Heart left ventricle (tissue), 16 donors: ENCODE results near the gene CCDC112. TPM values are rescaled to one million over a fixed set of nuclear protein-coding genes. Genes with fewer than 3 reads are reported as not detected.
A peak's percentile ranks its signal among the peaks of the same experiment; 100 is the strongest.
"Not testable (repeated sequence)": the region's sequence is repeated elsewhere in the genome, so short reads cannot be mapped to it uniquely, and the experiment has no call there.

Experiments
- ATAC-seq, 4 donors: fragments of 200-7000 bp; cut with Tn5 transposase; one replicate each; pipeline ENCODE4 v1.9.1; 2020 to 2022; ENCODE audit warnings: moderate library complexity in 4 of 4, mild to moderate bottlenecking in 3 of 4, moderate number of reproducible peaks in 1 of 4
- DNase-seq, 5 donors: peaks; one replicate each; pipeline ENCODE4 v3.0.0-alpha.2; 2020
- H3K27ac ChIP-seq, 12 donors: fragments of 200-600 bp; sonication (generic) in 4 of 12; one replicate each; pipeline versions ENCODE4 v1.5.0 to v1.8.0; 2016 to 2022; ENCODE audit warnings: mild to moderate bottlenecking in 2 of 12
- H3K27me3 ChIP-seq, 9 donors: fragments of 200-600 bp; sonication (generic) in 2 of 9; one replicate each; pipeline versions ENCODE4 v1.5.1 to v1.8.0; 2016 to 2022; ENCODE audit warnings: mild to moderate bottlenecking in 3 of 9
- H3K36me3 ChIP-seq, 9 donors: fragments of 200-600 bp; sonication (generic) in 2 of 9; one replicate each; pipeline versions ENCODE4 v1.5.0 to v1.8.0; 2018 to 2022; ENCODE audit warnings: mild to moderate bottlenecking in 2 of 9
- H3K4me1 ChIP-seq, 12 donors: fragments of 200-600 bp; sonication (generic) in 4 of 12; one replicate each; pipeline versions ENCODE4 v1.5.0 to v1.8.0; 2016 to 2022; ENCODE audit warnings: mild to moderate bottlenecking in 3 of 12
- H3K4me3 ChIP-seq, 12 donors: fragments of 200-600 bp; sonication (generic) in 4 of 12; one replicate each; pipeline versions ENCODE4 v1.5.0 to v1.8.0; 2017 to 2022; ENCODE audit warnings: mild to moderate bottlenecking in 9 of 12, moderate library complexity in 4 of 12
- H3K9me3 ChIP-seq, 12 donors: fragments of 200-600 bp; sonication (generic) in 4 of 12; one replicate each; pipeline versions ENCODE4 v1.5.0 to v1.8.0; 2016 to 2022; ENCODE audit warnings: mild to moderate bottlenecking in 1 of 12
- CTCF ChIP-seq, 12 donors: fragments of 200-600 bp; sonication (generic) in 4 of 12; IDR thresholded peaks; one replicate each; pipeline versions ENCODE4 v1.5.0 to v1.8.0; 2018 to 2022; ENCODE audit warnings: antibody characterized with exemption in 12 of 12, mild to moderate bottlenecking in 5 of 12
- POLR2A ChIP-seq, 2 donors: fragments of 450-650 bp; IDR thresholded peaks; one replicate each; pipeline ENCODE4 v1.6.1; 2017; ENCODE audit warnings: antibody characterized with exemption in 2 of 2, mild to moderate bottlenecking in 2 of 2, moderate library complexity in 2 of 2
- WGBS, 4 donors: extraction: QIAGEN DNeasy Blood & Tissue Kit in 2 of 4; methylation state at CpG; one replicate each; pipeline versions ENCODE4 v1.1.5 to v1.1.7; 2013 to 2018; 5-methylcytosine and 5-hydroxymethylcytosine counted together
- intact Hi-C, 10 donors: fragments of 100-400 bp; cut with DNase I; formaldehyde crosslinking; loops; one replicate each; pipeline versions ENCODE4 v1.11.1 to v1.14.2; 2022
- polyA plus RNA-seq, 2 donors: library from polyadenylated mRNA; stranded (reverse); fragments of 200-250 nt; gene quantifications; one replicate each; pipeline ENCODE4 v1.2.3, GENCODE V29; 2013
- total RNA-seq, 9 donors: library from RNA; depleted of rRNA in 2 of 9; stranded (reverse); fragments of >200 nt in 2 of 9; fragmentation: NEBNext Ultra II Directional in 3 of 9; extraction: Animal tissue kit (Norgen Biotek cat#: 25700) in 3 of 9; gene quantifications; one replicate each; pipeline versions ENCODE4 v1.1.0 to v1.2.4, GENCODE V29; 2016 to 2023
- donor health status: ischemic (EF 13 %, LVEDD 7.1; RV severe dilation, severe dysfunction).
- donor health status: healthy with polysubstance abuse.
- donor health status: DM: no; HTN: yes; CAD: no.
- donor health status: DM: no; HTN: no; CAD: no.
- donor health status: ischemic (EF 25% LVEDD 6.9; RV normal size, moderate dysfunction).
- donor health status: ischemic (EF 25% LVEDD 5.7; RV mildly dilated, moderate dysfunction).
- donor health status: healthy.
- donor health status: DM: yes; HTN: yes; CAD: no.
- donor health status: ischemic (EF 35%, LVEDD 5.7; RV mildly dilated, moderate dysfunction).
- donor health status: nonischemic (EF 11% LVEDD 7.7; RV severe dilation, severe dysfunction).
- donor health status: DM: yes; HTN: yes; CAD: no.
- donor health status: PGD.
- donor health status: ischemic (EF 29% LVEDD 5.4; RV normal size, mild dysfunction).
- donor health status: nonischemic (EF 23%, LVEDD 6.1; RV moderate dilation, normal function).

CCDC112 gene
- total and polyA plus RNA-seq, 11 donors = 3.6 to 8.4 (median 5.6) TPM

DNA sequence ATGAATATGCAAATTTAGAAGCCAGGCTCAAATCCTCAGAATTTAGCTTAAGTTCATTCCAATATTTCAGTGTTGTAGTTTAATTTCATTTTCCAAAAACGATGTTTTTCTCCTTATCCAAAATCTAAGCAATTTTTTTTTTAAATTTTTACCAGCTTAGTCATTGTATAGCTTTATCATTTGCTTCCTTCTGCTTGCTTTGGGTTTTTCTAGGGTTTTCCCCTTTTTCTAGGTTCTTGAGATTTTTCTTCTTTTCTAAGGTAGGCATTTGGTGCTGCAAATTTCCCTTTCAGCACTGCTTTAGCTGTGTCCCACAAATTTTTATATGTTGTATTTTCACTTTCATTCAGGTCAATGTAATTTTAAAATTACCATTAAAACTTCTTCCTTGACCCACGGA is 34.4 kb upstream of the CCDC112 start:
- ATAC-seq = no peak
- no peaks in the 10 kb centered on the region for H3K36me3 ChIP-seq
- WGBS, 4 donors = 63 to 65% (median 65%) methylated on average over 2 of the region's 2 CpGs
- H3K4me1 ChIP-seq = peaks cover 0 to 5% (median 0%) of the 10 kb centered on the region in 12 donors
- intact Hi-C loops = no loop called here
- H3K27ac ChIP-seq = no peak overlapping the region
- no peak for DNase-seq
- H3K27me3 ChIP-seq = no peaks in the 10 kb centered on the region
- H3K4me3 ChIP-seq = no peak overlapping the region
- TF ChIP-seq CTCF (IDR thresholded peaks at IDR 0.05) (no peak), POLR2A (IDR thresholded peaks at IDR 0.05) (no peak)
- no peaks in the 10 kb centered on the region for H3K9me3 ChIP-seq

DNA sequence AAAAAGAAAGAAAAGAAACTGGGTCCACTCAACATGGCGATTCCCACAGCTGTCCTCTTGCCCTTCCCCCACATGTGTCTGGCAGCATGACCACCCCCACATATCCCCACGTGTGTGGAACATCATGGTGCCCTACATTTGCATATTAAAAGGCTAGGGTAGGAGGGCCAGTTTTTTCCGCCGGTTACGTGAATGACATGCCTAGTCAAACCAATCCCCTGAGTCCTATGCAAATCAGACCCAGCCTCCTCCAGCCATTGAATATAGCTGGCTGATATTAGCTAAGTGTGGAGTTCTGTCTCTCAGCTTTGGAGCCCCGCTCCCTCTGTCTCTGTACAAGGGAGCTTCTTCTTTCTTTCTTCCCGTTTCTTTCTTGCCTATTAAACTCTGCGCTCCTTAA is 33.0 kb upstream of the CCDC112 start:
- Histone ChIP-seq H3K4me1 (peaks cover 0 to 17% (median 6%) of the 10 kb centered on the region in 12 donors), H3K9me3 (no peaks in the 10 kb centered on the region), H3K4me3 (no peak overlapping the region), H3K27me3 (no peaks in the 10 kb centered on the region), H3K36me3 (no peaks in the 10 kb centered on the region), H3K27ac (no peak overlapping the region)
- WGBS, 4 donors = 78 to 84% (median 82%) methylated on average over 8 of the region's 8 CpGs
- intact Hi-C loops = loop anchor here in 1 of 10 donors (5.0 kb wide), 1 partner anchor 38 kb away; no protein-coding TSS in a partner anchor
- DNase-seq (no peak), ATAC-seq (no peak)
- TF ChIP-seq CTCF (IDR thresholded peaks at IDR 0.05) (no peak), POLR2A (IDR thresholded peaks at IDR 0.05) (no peak)

DNA sequence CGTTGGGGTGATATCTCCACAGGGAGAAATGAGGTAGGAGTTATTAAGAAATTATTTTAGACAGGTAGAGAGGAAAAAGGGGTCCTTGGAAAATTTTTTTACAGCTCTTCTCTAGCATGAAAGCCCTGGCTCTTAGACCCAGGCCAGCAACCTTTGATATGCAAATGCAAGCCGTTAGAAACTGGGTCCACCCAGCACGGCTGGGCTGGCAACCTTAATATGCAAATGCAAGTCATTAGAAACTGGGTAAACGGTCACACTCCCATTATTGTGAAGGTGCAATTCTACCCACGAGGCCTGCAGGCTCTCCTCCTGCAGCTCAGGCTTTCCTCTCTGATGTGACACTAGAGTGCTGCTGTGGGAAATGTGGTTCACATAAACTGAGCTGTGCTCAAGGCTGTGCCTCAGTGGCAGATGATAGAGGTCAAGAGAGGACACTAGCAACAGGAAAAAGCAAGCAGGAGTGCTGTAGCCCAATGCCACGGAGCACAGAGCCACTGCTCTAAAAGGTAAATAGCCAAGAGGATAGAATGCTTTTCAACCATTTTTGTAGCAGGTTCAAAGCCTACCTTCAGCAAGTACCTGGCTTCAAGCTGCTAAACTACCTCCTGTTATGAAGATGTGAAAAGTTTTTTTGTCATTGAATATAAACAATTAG is 32.3 kb upstream of the CCDC112 start:
- not testable (repeated sequence) for H3K4me3 ChIP-seq, H3K27ac ChIP-seq, H3K36me3 ChIP-seq, DNase-seq, H3K9me3 ChIP-seq, ATAC-seq, H3K27me3 ChIP-seq
- H3K4me1 ChIP-seq = peaks cover 0 to 18% (median 6%) of the 10 kb centered on the region in 12 donors
- WGBS, 4 donors = 44 to 51% (median 46%) methylated on average over 6 of the region's 6 CpGs
- intact Hi-C loops = loop anchor here in 1 of 10 donors (5.0 kb wide), 1 partner anchor 39 kb away; no protein-coding TSS in a partner anchor

- Histone ChIP-seq H3K36me3 (no peaks in the 10 kb centered on the region), H3K4me1 (peaks cover 0 to 18% (median 6%) of the 10 kb centered on the region in 12 donors), H3K9me3 (peaks cover 0 to 6% (median 0%) of the 10 kb centered on the region in 12 donors), H3K4me3 (no peak overlapping the region), H3K27ac (peak overlapping the region in 9 of 12 donors; percentile 27 to 88 (median 53)), H3K27me3 (no peaks in the 10 kb centered on the region)
- WGBS, 4 donors = 33 to 47% (median 41%) methylated on average over 3 of the region's 3 CpGs
- no peak for DNase-seq
- intact Hi-C loops = loop anchor here in 1 of 10 donors (5.0 kb wide), 1 partner anchor 42 kb away; no protein-coding TSS in a partner anchor
- peak; percentile 69 to 80 (median 75) for ATAC-seq
- no peak for TF ChIP-seq POLR2A (IDR thresholded peaks at IDR 0.05)
Measured at GRCh38 chr5:115325296-115325959, 29.0 kb upstream of the CCDC112 start.

DNA sequence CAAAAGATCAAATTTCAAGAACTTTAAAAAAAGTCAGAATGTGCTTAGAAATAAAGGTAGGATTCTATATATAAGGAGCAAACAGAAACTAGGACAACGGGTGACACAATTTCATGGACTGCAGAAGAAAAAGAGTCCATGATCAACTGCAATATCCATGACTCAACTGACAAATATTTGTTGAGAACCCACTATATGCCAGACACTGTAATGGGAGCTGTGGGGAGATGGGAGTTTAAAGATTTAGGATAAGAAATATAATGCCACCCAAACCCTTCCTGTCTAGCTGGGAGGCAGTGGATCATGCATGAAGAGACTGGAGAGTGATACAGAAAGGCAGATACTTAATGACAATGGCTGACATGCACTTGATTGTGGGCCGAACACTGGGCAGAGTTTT is 27.6 kb upstream of the CCDC112 start:
- WGBS, 4 donors = 86 to 92% (median 90%) methylated on average over 2 of the region's 2 CpGs
- peaks cover 0 to 21% (median 7%) of the 10 kb centered on the region in 12 donors for H3K4me1 ChIP-seq
- H3K36me3 ChIP-seq = no peaks in the 10 kb centered on the region
- H3K4me3 ChIP-seq = no peak overlapping the region
- H3K27ac ChIP-seq = no peak overlapping the region
- TF ChIP-seq CTCF (IDR thresholded peaks at IDR 0.05) (no peak), POLR2A (IDR thresholded peaks at IDR 0.05) (no peak)
- ATAC-seq (no peak), DNase-seq (no peak)
- H3K27me3 ChIP-seq = no peaks in the 10 kb centered on the region
- intact Hi-C loops = no loop called here
- peaks cover 0 to 6% (median 0%) of the 10 kb centered on the region in 12 donors for H3K9me3 ChIP-seq
